ENCODE results near the gene TMEM269.
A peak's percentile ranks its signal among the peaks of the same experiment; 100 is the strongest.
"Not testable (repeated sequence)": the region's sequence is repeated elsewhere in the genome, so short reads cannot be mapped to it uniquely, and the experiment has no call there.

TMEM269 gene

GRCh38 chr1:42748461-42749410 is 36.1 kb upstream of the TMEM269 start:
- DNase-seq: no peak

GRCh38 chr1:42750041-42750440 is 34.8 kb upstream of the TMEM269 start:
- DNase-seq: no peak

GRCh38 chr1:42751511-42752070 is 33.2 kb upstream of the TMEM269 start:
- not testable (repeated sequence) for DNase-seq

- DNase-seq: no peak
These were observed 32.5 kb upstream of the TMEM269 start for GRCh38 chr1:42752284-42752683.

GRCh38 chr1:42753070-42753469 is 31.7 kb upstream of the TMEM269 start:
- DNase-seq: no peak

- peak; percentile 85 for DNase-seq
These were observed 27.6 kb upstream of the TMEM269 start for GRCh38 chr1:42756956-42757891.

- DNase-seq: no peak
These were observed 26.9 kb upstream of the TMEM269 start for GRCh38 chr1:42757892-42758275.

- DNase-seq: no peak
These were observed 26.1 kb upstream of the TMEM269 start for GRCh38 chr1:42758641-42759040.

- DNase-seq: no peak
These were observed 25.7 kb upstream of the TMEM269 start for GRCh38 chr1:42759114-42759513.

- no peak for DNase-seq
These were observed 23.2 kb upstream of the TMEM269 start for GRCh38 chr1:42761567-42761966.

- no peak for DNase-seq
These were observed 22.5 kb upstream of the TMEM269 start for GRCh38 chr1:42762269-42762668.

GRCh38 chr1:42765269-42765668 is 19.5 kb upstream of the TMEM269 start:
- no peak for DNase-seq

- DNase-seq: peak; percentile 66
These were observed 18.7 kb upstream of the TMEM269 start for GRCh38 chr1:42765832-42766740.

- peak; percentile 99 for DNase-seq
These were observed 17.9 kb upstream of the TMEM269 start, which contains the start of the genes C1orf50 and P3H1 for GRCh38 chr1:42766741-42767509. Gene C1orf50, plus strand, starts transcription at chr1:42767249. Its CDS starts 63 bp downstream, at chr1:42767312. Gene P3H1, minus strand, starts transcription at chr1:42767028. Its CDS starts 57 bp downstream, at chr1:42766971.

GRCh38 chr1:42767510-42768000 is 17.2 kb upstream of the TMEM269 start:
- peak; percentile 51 for DNase-seq

- no peak for DNase-seq
These were observed 16.6 kb upstream of the TMEM269 start for GRCh38 chr1:42768172-42768571.

GRCh38 chr1:42769811-42770210 is 15.0 kb upstream of the TMEM269 start:
- DNase-seq: no peak

- no peak for DNase-seq
These were observed 11.4 kb upstream of the TMEM269 start for GRCh38 chr1:42773420-42773819.

- no peak for DNase-seq
These were observed 9.8 kb upstream of the TMEM269 start for GRCh38 chr1:42774928-42775526.

GRCh38 chr1:42776502-42776901 is 8.3 kb upstream of the TMEM269 start:
- no peak for DNase-seq
